ENCODE results near the gene SLC22A23.
A peak's percentile ranks its signal among the peaks of the same experiment; 100 is the strongest.

SLC22A23 gene

DNA sequence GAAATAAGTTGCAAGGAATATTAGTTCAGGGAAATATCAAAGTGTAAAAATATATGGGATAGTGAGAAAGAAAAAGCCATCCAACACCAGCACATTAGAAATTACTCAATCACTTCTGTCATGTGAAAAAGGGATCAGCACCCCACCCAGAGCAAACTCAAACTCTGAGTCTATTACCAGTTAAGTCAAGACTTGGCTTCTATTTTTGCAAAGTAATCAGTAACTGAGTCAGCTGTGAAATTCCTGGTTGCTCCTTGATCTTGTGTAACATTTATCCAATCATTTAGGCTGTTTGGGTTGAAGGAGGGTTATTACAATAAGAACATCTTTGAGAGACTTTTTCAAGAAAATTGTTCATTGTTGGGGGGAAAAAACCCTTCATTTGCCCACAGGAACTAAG lies 51.2 kb downstream of the SLC22A23 start:
- peak; percentile 33 for DNase-seq (ENCODE audit: low read depth, low spot score)

GRCh38 chr6:3405182-3405518 lies 51.7 kb downstream of the SLC22A23 start:
- no peak for DNase-seq (ENCODE audit: low read depth, low spot score)

DNA sequence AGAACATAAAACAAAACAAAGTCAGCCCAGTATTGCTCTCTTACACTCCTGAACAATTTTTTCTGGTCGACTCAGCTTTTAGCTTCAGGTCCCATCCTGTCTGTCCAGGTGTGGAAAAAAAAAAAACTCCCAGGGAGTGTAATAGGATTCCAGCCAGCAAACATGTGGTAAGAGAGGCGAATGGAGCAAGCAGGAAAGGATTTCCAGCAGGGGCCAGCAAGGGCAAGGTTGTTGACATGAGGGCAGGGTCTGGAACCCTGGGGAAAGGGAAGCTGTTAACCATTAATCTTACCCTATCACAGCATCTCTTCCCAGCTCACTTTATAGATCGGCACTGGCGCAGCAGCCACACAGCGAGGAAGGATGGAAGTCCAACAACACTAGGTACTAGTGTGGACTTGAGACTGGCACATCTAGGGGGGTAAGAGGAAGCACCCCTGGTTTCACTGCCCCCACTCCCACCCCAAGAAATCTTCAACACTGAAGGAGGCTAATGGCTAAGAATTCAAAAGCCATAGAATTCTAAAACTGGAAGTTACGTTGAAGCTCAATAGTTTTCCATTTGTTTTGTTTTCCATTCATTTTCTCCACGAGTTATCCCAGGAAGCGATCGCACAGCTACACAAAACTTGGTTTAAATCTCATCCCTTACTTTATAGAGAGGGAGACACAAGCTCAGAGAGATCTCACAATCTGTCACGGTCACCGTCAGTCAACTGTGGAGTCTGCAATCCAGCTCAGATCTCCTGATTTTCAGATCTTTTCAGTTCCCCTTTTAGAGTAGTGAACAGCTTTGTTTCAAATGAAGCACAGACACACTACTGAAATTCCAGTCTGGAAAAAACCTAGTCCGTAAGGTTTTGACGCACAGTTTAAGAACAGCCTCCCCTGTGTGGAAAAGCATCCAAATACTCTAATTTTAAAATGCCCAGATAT lies 53.3 kb downstream of the SLC22A23 start:
- DNase-seq (ENCODE audit: low read depth, low spot score): no peak

DNA sequence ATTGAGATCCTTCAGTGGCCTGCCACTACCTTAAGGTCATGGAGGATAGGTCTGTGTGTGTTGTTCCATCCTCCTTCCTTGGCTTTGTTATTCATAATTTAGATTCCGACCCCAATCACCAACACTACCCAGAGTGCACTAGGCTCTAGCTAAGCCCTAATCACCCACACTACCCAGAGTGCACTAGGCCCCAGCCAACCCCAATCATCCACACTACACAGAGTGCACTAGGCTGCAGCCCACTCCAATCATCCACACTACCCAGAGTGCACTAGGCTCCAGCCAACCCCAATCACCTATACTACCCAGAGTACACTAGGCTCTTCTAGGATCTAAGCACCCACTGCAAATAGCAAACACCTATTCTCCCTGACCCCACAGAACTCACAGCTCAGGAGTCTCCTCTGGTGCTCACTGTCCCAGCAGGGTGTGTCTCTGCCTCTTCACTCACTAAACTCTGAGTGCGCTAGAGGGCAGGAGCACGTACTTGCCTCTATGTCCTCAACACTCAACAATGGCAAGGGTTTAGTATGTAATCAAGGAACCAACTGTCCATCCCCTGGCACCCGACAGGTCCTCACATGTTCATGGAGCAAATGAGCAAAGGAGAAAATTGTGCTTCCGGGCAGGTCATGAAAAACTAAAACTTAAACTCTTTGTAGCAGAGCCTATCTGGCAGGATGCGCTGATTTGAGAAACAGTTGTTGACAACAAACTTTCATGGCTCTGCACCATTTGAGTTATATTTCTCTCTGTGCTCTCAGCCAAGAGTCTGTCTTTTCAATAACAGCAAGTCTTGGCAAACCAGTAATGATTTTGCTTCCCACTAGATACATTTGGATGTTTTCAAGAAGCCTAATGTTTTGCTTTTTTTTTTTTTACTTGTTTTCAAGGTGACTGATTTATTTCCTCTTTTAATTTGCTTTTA lies 54.3 kb downstream of the SLC22A23 start:
- DNase-seq (ENCODE audit: low read depth, low spot score): no peak

GRCh38 chr6:3400162-3400561 lies 56.7 kb downstream of the SLC22A23 start:
- no peak for DNase-seq (ENCODE audit: low read depth, low spot score)

GRCh38 chr6:3398755-3399696 lies 57.8 kb downstream of the SLC22A23 start:
- no peak for DNase-seq (ENCODE audit: low read depth, low spot score)

GRCh38 chr6:3398165-3398562 lies 58.7 kb downstream of the SLC22A23 start:
- peak; percentile 54 for DNase-seq (ENCODE audit: low read depth, low spot score)

DNA sequence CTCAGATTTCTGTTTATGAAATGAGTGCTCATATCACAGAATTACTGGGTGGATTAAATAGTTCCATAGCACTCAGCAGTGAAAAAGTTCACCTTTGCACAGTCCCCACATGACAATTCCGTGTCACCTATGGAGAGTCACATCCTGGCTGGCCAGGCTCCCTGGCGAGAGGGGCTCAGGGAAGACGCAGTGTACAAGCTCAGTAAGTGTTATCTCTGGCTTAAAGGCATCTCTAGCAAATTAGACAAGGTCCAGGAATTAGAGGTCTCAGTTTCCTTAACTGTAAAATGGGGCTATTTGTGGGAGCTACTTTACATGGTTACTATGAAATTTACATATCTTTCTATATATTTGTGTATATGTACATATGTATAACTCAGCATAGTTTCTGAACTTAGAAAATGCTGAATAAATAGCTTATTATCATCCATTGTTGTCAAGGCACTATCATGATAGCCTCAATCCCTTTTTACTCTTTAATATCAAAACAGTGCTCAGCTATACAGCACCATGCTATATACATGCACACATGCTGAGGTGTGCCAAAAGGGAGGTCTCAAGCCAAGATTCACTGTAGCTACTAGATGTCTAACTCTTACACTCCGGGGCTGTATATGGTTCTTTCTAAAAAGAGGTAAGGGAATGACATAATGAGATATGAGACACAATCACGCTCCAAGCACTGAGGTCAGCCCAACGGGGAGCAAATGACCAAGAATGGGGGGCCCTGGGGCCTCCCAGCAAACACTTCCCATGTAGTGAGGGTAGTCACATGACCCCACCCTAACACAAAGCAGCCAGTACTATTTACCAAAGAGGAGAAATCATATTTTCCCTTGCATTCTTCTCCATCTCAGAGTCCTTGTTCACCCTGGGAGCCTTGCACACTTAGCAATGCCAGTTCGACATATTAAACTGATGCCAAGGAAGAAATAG lies 59.4 kb downstream of the SLC22A23 start:
- no peak for DNase-seq (ENCODE audit: low read depth, low spot score)

DNA sequence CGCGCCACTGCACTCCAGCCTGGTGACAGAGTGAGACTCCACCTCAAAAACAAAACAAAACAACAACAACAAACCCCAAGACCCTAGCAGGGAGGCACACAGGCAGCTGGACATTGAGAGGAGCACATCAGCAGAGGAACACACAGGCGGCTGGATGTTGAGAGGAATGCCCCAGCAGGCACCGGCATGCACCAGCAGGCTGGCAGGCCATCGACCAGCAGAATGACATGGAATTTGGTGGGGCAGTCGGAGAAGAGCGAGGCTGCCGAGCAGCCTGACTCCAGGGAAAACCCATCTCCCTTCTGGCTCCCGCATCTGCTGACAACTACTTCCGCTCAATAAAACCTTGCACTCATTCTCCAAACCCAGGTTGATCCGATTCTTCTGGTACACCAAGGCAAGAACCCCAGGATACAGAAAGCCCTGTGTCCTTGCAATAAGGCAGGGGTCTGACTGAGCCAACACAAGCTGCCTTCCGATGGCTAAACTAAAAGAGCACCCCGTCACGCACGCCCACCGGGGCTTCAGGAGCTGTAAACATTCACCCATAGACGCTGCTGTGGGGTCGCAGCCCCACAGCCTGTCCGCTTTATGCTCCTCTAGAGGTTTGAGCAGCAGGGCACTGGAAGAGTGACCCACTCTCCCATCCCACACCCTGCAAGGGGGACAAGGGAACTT lies 60.2 kb downstream of the SLC22A23 start:
- no peak for DNase-seq (ENCODE audit: low read depth, low spot score)

GRCh38 chr6:3394671-3395070 lies 62.2 kb downstream of the SLC22A23 start:
- DNase-seq (ENCODE audit: low read depth, low spot score): no peak

DNA sequence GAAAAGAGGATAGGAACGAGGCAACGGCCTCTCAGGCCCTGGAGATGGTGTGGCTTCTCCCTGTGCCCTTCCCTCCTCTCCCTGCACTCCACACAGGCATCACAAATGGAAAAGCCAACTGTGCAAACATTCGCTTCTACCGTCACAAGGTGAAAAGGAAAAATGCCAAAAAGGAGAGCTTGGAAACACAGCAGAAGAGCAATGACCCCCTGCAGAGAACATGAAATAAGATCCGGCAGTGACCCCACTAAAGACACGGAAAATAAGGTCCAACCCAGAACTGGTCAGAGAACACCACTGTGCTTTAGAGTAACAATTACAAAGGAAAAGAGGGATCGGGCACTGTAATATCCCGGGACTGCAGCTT lies 63.0 kb downstream of the SLC22A23 start:
- DNase-seq (ENCODE audit: low read depth, low spot score): no peak

DNA sequence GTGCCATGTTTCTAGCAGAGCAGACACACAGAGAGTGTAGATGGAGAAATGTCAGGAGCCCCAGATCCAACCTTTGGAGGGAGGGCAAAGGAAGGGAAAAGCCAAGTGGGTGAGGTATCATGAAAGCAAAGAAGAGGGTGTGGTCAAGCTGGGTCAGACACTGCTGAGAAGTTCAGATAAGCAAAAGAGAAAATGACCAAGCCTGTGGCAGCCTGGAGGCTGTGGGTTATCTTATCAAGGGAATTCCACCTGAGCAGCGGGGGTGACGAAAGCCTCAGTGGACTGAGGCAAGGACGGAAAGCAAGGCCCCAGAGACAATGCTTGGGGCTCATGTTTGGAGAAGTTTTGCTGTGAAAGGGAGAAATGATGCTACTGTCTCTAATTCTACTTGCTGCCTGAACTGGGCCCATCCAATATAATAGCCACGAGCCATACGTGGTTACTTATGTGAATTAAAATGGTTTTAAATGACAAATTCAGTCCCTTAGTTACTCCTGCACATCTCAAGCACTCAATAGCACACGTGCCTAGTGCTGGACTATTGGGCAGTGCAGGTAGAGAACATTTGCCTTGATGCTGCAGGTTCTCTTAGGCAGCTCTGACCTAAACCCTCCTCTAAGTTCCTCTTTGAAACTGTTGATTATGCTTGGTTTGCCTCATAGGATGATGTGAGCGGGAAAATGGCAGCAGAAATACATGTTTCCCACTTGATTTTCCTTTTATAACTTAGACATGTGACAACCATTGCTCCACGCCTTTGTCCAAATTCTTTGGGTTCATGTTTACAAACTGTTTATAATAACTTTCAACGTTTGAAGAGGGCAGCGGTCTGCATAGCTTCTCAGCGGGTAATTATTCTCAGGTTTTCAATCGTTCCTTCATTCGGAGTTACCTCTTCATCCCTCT lies 63.7 kb downstream of the SLC22A23 start:
- DNase-seq (ENCODE audit: low read depth, low spot score): no peak

- no peak for DNase-seq (ENCODE audit: low read depth, low spot score)
These were observed 64.9 kb downstream of the SLC22A23 start for GRCh38 chr6:3391902-3392458.

DNA sequence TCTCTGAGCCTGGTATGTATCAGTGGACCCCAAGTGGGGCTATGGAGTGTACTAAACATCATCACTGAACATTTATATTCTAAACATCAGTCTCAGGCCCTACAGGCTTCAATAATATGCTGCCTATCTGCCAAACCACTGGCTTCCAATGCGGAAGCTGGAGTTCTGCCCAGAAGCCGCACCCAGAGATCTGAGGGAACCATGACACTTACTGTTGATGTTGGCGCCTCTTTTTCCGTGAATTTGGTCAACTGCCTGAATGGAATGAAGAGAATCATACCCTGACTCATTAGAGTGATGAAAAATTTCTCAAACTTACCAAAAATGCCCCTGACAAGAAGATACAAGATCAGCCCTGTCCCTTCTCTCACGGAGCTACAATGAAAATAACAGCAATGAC lies 66.2 kb downstream of the SLC22A23 start:
- peak; percentile 97 for DNase-seq (ENCODE audit: low read depth, low spot score)

- DNase-seq (ENCODE audit: low read depth, low spot score): peak; percentile 94
These were observed 67.3 kb downstream of the SLC22A23 start for GRCh38 chr6:3389390-3390167.

GRCh38 chr6:3388786-3389185 lies 68.1 kb downstream of the SLC22A23 start:
- DNase-seq (ENCODE audit: low read depth, low spot score): no peak

DNA sequence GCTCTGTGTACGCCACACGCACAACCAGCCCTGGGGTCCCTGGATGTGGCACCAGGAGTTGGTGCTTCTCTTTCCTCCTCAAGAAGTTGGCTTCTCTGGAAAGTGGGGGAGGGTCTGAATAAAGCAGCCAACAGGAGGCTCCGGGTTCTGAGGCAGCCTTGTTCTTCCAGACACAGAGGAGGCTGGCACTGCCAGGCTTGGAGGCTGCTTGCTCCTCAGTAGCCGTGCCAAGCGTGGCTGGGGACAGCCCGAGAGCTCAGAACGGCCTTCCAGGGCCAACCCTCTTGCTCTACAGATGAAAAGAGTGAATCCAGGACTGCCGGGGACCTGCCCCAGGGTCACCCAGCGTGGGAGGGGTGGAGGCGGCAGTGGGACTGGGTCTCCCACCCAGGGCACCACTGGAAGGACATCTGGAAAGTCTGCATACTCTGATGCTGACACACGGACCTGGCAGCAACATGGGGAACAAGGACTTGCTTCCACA lies 70.4 kb downstream of the SLC22A23 start:
- DNase-seq (ENCODE audit: low read depth, low spot score): no peak

All from astrocyte of the hippocampus (primary cell).